HG03442 (cell line): ENCODE measurements around the gene NKX3-2.

Experiments used
- ATAC-seq: cut with Tn5 transposase; IDR thresholded peaks from one replicate; pipeline ENCODE4 v1.9.1; 2021; ENCODE audit warnings: mild to moderate bottlenecking, moderate library complexity; ENCODE audit not compliant: unreplicated experiment

The NKX3-2 gene

DNA sequence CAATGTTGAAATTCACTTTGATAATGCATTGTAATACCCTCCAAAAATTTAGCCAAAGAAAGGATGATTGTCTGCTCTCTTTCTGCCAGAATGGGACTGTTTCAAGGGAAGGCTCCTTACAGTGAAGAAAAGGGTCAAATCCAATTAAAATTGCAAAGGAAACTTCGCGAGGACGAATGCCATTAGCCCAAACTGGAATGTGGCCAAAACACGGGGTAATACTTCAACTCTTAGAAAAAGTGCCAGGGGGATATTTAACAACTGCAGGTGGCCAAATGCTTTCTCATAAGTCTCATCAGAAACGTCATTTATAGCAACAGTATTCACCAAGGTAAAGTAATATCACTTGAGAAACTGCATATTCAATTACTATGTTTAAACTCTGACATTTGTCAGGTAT lies 29.0 kb downstream of the NKX3-2 start:
- no peak for ATAC-seq

DNA sequence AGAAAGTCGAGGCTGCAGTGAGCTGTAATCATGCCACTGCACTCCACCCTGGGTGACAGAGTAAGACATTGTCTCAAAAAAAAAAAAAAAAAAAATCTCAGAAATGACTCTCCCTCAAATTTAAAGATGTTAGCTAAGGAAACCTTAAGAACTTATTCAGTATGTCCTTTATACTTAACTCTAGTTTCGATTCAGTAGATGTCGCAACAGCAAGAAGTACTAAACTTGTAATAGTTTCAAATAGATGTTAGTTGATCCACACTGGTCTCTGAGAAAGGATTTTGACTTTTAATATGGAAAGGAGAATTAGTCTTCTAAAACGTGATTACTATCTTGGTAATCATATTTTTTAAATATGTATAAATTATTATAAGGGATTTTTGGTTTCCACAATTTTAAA lies 29.6 kb downstream of the NKX3-2 start:
- no peak for ATAC-seq

DNA sequence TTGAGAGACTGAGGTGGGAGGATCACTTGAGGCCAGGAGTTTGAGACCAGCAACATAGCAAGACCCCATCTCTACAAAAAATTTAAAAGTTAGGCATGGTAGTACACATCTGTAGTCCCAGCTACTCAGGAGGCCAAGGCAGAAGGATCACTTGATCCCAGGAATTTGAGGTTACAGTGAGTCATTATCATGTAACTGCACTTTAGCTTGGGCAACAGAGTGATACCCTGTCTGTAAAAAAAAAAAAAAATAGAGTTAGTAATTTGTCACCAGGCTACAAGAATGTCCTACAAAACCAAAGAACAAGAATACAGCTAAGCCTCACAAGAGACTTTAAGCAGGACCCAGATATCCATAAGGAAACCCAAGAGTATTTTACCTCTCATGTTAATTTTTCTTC lies 33.2 kb downstream of the NKX3-2 start:
- ATAC-seq, result no peak

DNA sequence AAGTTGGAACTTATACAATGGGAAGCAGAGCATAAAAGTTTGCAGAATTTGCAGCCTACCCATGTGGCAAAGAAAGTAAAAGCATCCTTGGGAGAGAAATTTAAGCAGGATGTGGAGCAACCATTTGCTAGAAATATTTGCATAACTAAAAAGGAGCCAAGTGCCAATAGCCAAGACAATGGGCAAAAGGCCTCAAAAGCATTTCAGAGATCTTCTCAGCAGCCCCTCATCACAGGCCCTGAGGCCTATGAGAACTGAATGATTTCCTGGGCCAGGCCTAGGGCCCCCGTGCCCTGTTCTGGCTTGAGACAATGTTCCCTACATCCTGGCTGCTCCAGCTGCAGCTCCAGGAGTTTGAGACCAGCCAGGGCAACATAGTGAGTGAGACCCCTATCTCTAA lies 34.9 kb downstream of the NKX3-2 start:
- ATAC-seq, result no peak

DNA sequence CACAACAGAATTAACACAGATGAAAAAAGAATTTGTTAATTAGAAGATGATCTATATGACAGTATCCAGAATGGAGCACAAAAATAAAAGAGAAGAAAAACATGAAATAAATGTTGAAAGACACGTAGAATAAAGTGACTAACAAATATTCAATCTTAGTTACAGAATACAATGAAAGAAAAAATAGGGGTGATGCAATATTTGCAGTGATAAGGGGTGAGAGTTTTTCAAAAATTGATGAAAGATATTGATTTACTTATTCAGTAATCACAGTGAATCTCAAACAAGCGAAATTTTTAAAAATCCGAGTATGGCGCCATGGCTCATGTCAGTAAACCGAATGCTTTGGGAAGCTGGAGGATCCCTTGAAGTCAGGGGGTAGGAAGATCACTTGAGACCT lies 39.9 kb downstream of the NKX3-2 start:
- ATAC-seq, result no peak

DNA sequence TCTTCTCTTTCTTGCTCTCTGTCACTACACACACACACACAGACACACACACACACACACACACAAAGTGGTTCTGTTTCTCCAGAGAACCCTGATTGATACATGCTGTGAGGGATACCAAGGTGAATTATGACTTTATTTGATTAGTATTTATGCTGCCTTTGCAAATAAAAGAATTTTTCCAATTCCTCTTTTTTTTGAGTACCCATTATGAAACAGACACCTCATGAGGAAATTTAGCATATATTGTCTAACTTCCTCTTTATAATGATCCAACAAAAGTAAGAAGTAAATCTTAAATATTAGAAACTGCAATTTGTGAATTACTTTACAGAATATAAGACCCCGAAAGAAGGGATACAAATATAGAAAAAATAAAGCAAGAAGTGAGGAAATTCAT lies 45.8 kb downstream of the NKX3-2 start:
- ATAC-seq, result no peak

DNA sequence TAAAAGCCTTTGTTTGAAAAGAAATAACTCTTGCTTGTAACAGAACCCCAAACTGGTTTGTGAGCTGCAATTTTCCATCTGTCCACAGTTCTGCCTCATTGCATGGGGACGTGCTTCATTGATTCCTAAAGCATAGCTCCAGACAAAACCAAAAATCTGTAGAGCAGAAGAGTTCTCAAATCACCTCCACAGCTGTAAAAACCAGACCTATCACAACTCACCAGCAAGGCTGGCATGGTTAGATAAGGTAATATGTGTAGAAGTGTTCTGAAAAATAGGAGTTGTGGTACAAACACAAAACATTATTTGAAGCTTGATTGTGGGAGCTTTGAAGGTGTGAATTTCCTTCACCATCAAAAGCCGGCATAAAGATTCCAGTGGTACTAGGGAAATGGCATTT lies 47.7 kb downstream of the NKX3-2 start:
- no peak for ATAC-seq

DNA sequence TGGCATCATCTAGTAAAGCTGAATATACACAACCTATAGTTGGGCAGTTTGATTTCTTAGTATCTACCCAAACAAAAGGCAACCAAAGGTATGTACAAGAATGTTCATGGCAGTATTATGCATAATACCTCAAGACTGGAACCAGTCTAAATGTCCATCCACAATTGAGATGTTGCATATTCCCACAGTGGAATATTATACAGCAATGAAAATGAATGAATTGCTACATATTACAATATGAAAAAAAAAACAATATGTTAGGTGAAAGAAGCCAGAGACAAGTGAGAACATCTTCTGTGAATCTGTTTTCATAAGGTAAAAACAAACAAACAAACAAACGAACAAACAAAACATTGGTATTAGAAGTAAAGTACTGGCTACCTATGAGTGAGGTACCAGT lies 48.6 kb downstream of the NKX3-2 start:
- no peak for ATAC-seq

DNA sequence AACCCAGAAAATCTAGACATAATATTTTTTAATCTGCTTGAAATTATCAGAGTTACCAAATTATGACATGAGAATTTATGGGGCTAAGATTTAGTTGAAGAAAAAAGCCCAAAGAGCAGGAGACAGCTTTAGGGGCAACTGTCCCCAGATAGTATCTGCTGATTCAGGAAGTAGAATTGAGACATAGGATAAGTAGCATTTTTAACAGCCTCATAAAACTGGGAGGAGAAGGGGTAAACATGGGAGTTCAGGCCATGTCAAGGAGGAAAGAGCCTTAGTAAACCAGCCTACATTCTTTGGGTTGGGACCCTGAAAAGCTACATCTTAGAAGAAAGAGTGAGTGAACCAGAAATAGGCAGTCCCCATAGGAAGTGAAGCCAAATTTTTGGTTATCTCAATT lies 50.5 kb downstream of the NKX3-2 start:
- ATAC-seq, result no peak

DNA sequence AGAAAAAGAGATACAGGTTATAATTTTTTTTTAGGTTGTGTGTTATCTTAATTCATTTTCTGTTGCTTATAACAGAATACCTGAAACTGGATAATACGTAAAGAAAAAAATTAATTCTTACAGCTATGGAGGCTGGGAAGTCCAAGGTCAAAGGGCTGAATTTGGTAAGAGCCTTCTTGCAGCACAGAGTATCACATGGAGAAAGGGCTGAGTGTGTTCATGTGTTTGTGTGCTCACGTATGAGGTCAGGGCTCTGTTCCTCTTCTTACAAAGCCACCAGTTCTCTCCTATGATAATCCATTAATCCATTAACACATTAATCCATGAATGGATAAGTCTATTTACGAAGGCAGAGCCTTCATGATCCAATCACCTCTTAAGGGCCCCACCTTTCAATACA lies 51.6 kb downstream of the NKX3-2 start:
- no peak for ATAC-seq
